LHCN-M2 (cell line): ENCODE measurements around the gene DGCR6L. TPM values are rescaled to one million over a fixed set of nuclear protein-coding genes. Genes with fewer than 3 reads are reported as not detected.
A peak's percentile ranks its signal among the peaks of the same experiment; 100 is the strongest.
"Not testable (repeated sequence)": the region's sequence is repeated elsewhere in the genome, so short reads cannot be mapped to it uniquely, and the experiment has no call there.

Source experiments
- DNase-seq: peaks from one replicate; pipeline ENCODE4 v3.0.0-alpha.2; 2012; ENCODE audit warnings: low read depth
- polyA plus RNA-seq: library from polyadenylated mRNA; unstranded; fragments of >200 nt; gene quantifications from one replicate; pipeline ENCODE4 v1.2.1, GENCODE V29; 2012; ENCODE audit warnings: missing spikeins
- total RNA-seq: library from RNA; depleted of rRNA; stranded (reverse); fragments of >200 nt; gene quantifications from 2 replicates; pipeline ENCODE4 v1.2.3, GENCODE V29; 2014; rRNA removed

The DGCR6L gene
- total RNA-seq = 78.0 and 82.5 TPM in 2 replicates
- polyA plus RNA-seq = 85.4 TPM

DNA sequence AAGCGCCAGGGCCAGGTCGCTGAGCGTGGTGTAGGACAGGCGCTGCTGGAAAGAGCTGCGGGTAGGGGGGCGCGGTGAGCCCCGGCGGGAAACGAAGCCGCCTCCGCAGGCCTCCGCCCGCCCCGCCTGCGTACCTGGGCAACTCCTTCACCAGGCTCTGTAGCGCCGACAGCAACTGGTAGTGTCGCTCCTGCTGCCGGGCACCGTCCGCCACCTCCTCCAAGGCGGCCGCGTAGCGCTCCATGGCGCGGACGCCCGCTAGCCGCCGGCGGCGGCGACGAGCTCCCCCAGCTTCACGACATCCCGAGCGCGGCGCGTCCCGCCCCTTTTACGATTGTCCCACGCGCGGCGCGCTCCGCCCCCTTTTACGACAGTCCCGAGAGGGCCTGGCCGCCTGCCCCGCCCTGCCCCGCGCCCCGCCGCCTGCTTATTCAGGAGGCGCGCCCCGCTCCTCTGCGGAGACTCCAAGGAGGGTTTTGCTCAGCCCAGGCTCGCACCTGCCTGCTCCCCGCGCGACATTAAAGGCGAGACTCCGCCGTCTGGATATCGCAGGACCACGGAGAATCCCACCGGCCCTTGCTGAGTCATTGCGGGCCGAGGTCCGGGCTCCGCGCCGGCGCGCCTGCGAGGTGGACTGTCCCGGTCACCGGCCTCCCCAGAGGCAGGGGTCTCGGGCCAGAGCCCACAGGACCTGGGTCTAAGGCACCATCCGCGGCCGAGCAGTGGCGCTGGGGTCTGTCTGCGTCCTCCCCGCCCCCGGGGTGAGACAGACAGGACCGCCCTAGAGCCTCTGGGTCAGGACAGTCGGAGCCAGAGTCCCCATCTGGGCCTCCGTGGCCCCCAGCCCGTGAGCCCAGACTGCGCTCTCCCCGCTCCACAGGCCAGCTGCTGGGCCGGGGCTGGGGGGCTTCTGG lies at the start of gene DGCR6L:
Gene DGCR6L, minus strand, starts transcription at position 316 of the 914 bp plus-strand sequence. Its CDS starts 72 bp downstream, at position 244.
- DNase-seq = peak; percentile 93

GRCh38 chr22:20368875-20369274 lies 49.0 kb upstream of the DGCR6L start:
- not testable (repeated sequence) for DNase-seq

- DNase-seq = not testable (repeated sequence)
These were observed 47.0 kb upstream of the DGCR6L start for GRCh38 chr22:20366841-20367240.

DNA sequence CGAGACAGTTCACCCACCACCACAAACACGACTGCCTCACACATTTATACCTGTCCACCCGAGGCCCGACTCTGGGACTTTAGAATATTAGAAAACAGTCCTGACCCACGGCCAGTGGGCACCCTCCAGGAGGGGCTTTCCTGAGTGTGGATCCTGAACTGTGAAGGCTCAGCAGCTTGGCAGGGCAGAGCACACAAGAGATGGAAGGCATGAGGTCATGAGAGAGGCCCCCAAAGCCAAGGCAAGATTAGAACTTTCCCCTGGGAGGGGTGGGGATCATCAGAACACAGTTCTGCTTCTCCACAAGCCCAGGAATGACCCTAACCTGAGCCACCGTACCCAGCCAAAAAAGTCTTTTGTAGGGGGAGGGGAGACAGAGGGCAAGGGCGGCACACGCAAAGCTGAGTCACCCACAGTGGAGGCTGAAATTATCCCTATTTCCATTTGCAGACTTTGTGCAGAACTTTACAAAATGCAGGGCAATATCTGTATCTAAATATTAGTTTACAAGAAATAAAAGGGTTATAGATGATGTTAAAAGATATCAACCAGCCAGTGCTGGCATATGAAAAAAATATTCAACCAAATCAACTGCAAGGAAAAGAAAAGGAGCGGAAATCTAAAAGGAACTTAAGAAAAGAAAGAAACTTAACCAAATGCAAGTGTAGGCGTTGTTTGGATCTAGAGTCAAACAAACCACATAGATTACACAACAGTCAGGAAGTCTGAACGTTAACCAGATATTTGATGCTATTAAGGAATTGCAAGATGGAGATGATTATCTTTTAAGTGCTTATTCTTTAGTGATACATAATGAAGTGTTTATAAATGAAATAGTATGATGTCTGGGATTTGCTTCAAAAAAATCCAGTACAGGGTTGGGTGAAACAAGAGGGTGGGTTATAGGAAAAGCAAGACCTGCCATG lies 44.7 kb upstream of the DGCR6L start:
- peak; percentile 12 for DNase-seq

- not testable (repeated sequence) for DNase-seq
These were observed 42.5 kb upstream of the DGCR6L start for GRCh38 chr22:20362403-20362802.

DNA sequence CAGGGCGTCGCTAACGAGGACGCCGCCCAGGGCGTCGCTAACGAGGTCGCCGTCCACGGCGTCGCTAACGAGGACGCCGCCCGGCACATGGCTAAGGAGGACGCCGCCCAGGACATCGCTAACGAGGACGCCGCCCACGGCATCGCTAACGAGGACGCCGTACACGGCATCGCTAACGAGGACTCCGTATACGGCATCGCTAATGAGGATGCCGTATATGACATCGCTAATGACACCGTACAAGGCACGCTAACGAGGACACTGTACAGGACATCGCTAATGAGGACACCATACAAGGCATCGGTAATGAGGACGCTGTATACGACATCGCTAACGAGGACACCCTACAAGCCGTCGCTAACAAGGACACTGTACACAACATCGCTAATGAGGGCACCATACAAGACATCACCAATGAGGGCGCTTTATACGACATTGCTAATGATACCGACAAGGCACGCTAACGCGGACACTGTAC lies 41.9 kb upstream of the DGCR6L start:
- DNase-seq = not testable (repeated sequence)

GRCh38 chr22:20360866-20361751 lies 41.2 kb upstream of the DGCR6L start:
- not testable (repeated sequence) for DNase-seq

DNA sequence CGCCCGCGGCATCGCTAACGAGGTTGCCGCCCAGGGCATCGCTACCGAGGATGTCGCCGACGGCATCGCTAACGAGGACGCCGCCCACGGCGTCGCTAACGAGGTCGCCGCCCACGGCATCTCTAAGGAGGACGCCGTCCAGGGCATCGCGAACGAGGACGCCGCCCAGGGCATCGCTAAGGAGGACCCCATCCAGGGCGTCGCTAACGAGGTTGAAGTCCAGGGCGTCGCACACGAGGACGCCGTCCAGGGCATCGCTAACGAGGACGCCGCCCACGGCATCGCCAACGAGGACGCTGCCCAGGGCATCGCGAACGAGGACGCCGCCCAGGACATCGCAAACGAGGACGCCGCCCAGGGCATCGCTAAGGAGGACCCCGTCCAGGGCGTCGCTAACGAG lies 40.4 kb upstream of the DGCR6L start:
- not testable (repeated sequence) for DNase-seq

DNA sequence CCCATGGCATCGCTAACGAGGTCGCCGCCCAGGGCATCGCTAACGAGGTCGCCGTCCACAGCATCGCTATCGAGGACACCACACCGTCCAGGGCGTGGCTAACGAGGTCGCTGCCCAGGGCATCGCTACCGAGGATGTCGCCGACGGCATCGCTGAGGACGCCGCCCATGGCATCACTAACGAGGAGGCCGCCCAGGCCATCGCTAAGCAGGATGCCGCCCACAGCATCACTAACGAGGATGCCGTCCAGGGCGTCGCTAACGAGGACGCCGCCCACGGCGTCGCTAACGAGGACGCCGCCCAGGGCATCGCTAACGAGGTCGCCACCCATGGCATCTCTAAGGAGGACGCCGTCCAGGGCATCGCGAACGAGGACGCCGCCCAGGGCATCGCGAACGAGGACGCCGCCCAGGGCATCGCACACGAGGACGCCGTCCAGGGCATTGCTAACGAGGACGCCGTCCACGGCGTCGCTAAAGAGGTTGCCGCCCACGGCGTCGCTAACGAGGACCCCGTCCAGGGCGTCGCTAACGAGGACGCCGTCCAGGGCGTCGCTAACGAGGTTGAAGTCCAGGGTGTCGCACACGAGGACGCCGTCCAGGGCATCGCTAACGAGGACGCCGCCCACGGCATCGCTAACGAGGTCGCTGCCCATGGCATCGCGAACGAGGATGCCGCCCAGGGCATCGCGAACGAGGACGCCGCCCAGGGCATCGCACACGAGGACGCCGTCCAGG lies 38.8 kb upstream of the DGCR6L start:
- DNase-seq = not testable (repeated sequence)

DNA sequence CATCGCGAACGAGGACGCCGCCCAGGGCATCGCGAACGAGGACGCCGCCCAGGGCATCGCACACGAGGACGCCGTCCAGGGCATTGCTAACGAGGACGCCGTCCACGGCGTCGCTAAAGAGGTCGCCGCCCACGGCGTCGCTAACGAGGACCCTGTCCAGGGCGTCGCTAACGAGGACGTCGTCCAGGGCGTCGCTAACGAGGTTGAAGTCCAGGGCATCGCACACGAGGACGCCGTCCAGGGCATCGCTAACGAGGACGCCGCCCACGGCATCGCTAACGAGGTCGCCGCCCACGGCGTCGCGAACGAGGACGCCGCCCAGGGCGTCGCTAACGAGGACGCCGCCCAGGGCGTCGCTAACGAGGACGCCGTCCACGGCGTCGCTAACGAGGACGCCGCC lies 38.1 kb upstream of the DGCR6L start:
- DNase-seq = not testable (repeated sequence)

- not testable (repeated sequence) for DNase-seq
These were observed 37.0 kb upstream of the DGCR6L start for GRCh38 chr22:20356906-20357305.

DNA sequence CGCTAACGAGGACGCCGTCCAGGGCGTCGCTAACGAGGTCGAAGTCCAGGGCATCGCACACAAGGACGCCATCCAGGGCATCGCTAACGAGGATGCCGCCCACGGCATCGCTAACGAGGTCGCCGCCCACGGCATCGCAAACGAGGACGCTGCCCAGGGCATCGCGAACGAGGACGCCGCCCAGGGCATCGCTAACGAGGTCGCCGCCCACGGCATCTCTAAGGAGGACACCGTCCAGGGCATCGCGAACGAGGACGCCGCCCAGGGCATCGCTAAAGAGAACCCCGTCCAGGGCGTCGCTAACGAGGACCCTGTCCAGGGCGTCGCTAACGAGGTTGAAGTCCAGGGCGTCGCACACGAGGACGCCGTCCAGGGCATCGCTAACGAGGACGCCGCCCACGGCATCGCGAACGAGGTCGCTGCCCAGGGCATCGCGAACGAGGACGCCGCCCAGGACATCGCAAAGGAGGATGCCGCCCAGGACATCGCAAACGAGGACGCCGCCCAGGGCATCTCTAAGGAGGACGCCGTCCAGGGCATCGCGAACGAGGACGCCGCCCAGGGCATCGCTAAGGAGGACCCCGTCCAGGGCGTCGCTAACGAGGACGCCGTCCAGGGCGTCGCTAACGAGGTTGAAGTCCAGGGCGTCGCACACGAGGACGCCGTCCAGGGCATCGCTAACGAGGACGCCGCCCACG lies 36.2 kb upstream of the DGCR6L start:
- DNase-seq = not testable (repeated sequence)

DNA sequence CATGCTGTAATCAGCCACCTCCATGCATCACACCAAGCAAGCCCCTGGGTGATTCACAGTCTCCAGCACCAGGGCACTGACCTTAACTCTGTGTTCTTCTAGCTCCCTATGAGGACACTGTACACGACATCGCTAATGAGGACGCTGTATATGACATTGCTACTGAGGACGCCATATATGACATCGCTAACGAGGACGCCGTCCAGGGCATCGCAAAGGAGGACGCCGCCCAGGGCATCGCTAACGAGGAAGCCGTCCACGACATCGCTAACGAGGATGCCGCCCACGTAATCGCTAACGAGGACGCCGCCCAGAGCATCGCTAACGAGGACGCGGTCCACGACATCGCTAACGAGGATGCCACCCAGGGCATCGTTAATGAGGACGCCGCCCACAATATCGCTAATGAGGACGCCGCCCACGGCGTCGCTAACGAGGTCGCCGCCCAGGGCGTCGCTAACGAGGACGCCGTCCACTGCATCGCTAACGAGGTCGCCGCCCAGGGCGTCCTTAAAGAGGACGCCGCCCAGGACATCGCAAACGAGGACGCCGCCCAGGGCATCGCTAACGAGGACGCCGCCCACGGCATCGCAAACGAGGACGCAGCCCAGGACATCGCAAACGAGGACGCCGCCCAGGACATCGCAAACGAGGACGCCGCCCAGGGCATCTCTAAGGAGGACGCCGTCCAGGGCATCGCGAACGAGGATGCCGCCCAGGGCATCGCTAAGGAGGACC lies 34.5 kb upstream of the DGCR6L start:
- no peak for DNase-seq

DNA sequence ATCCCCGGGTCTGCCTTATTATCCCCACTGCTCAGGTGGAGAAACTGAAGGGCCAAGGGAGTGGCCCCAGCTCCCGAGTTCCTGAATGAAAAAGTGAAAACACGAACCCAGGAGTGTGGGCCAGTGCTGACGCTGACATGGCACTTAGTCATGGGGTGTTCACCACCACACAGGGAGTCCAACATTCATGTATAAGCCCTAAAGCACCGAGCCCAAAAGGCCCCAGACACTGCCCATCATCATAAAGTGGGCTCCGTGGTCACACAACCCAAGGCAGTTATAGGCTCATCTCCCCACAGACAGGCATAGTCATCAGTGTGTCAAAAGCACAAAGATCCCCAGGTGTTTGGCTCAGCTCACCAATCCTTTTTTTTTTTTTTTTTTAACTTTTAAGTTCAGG lies 32.7 kb upstream of the DGCR6L start:
- DNase-seq = peak; percentile 11

DNA sequence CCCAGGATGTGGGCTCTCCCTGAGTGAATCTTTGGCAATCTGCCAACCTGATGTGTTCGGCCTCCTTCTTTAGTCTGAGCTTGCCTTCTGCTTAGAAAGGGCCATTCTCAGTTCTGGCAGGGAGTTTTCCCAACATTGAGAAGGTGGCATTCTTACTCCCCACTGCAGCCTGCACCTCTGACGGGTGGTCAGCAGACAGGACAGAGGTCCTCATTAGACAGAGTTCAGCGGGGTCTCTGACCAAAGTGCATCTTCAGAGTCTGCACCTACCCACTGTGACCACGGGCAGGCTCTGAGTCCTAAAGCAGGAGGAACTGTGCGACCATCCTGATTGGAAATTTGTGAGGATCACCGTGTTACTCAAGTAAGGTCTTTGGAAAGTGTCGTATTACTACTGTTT lies 26.7 kb upstream of the DGCR6L start:
- not testable (repeated sequence) for DNase-seq

- not testable (repeated sequence) for DNase-seq
These were observed 18.4 kb upstream of the DGCR6L start for GRCh38 chr22:20338291-20338690.

DNA sequence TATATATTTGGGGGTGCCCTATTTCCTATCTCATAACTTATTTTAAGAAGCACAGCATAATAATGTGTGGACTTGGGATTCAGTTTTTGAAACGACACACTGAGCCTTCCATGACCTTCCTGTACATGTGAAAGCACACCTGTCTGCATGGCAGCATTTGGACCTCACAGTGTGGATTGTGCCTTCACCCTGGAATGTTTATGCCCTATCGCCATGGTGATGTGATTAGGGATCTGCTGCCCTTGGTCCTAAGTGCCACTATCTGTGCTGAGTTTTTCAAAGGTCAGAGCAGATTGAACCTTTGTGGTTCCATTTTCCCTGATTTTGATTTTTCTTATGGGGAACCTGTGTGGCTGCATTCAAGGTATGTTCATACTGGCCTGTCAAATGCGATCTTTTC lies 17.9 kb upstream of the DGCR6L start:
- not testable (repeated sequence) for DNase-seq

DNA sequence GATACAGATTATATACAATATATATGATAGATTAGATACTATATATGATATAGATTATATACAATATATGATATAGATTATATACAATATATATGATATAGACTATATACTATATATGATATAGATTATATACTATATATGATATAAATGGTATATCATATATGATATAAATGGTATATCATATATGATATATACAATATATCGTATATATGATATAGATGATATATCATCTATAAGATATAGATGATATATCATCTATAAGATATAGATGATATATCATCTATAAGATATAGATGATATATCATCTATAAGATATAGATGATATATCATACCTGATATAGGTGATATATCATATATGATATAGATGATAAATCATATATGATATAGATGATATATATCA lies 16.7 kb upstream of the DGCR6L start:
- DNase-seq = not testable (repeated sequence)

DNA sequence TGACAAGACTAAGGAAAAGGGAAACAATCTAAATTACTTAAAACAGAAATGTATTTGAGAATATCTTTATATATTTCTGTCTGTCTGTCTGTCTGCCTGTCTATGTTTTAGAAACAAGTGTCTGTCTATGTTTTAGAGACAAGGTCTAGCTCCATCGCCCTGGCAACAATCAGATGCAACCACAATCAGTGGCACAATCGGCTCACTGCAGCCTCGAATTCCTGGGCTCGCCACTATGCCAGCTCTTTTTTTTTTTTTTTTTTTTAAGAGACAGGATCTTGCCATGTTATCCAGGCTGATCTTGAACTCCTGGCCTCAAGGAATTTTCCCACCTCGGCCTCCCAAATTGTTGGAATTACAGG lies 8.7 kb upstream of the DGCR6L start:
- DNase-seq = peak; percentile 18
